Activated CD4-positive, alpha-beta memory T cell treated with anti-CD3 and anti-CD28 coated beads, Interleukin-2, amount 10 ng/mL, durations not matched to agents 7 days and 5 days (primary cell): ENCODE measurements around the gene CHMP1B. TPM values are rescaled to one million over a fixed set of nuclear protein-coding genes. Genes with fewer than 3 reads are reported as not detected.

Experiments
- CTCF ChIA-PET: fragments of 350-600 bp; sonication (Branson Sonifier 250); formaldehyde crosslinking; loops from one replicate; lab custom pipeline; 2021; ENCODE audit warnings: antibody characterized with exemption, inconsistent platforms; lab: Charles Lee
- POLR2A ChIA-PET: fragments of 350-600 bp; sonication (Branson Sonifier 250); formaldehyde crosslinking; loops from one replicate; lab custom pipeline; 2021; ENCODE audit warnings: antibody characterized with exemption; lab: Charles Lee
- DNase-seq: peaks from one replicate; pipeline ENCODE4 v3.0.0-alpha.2; 2020
- H3K27ac Mint-ChIP-seq: one replicate; pipeline ENCODE4 v1.8.0; 2021; ENCODE audit warnings: mild to moderate bottlenecking, mixed read lengths
- H3K27me3 Mint-ChIP-seq: one replicate; pipeline ENCODE4 v1.8.0; 2021; ENCODE audit warnings: mixed read lengths
- H3K36me3 Mint-ChIP-seq: one replicate; pipeline ENCODE4 v1.8.0; 2021; ENCODE audit warnings: low read depth, mixed read lengths
- H3K4me1 Mint-ChIP-seq: one replicate; pipeline ENCODE4 v1.8.0; 2021; ENCODE audit warnings: mixed read lengths
- H3K4me3 Mint-ChIP-seq: one replicate; pipeline ENCODE4 v1.8.0; 2021; ENCODE audit warnings: mild to moderate bottlenecking, mixed read lengths
- H3K9me3 Mint-ChIP-seq: one replicate; pipeline ENCODE4 v1.8.0; 2021; ENCODE audit warnings: mixed read lengths
- total RNA-seq, 2 experiments: library from RNA; stranded (reverse); gene quantifications; one replicate each; pipeline ENCODE4 v1.2.3, GENCODE V29; 2021

The CHMP1B gene
- total RNA-seq, 2 experiments from 2014 or later = 26.8 to 28.0 TPM

DNA sequence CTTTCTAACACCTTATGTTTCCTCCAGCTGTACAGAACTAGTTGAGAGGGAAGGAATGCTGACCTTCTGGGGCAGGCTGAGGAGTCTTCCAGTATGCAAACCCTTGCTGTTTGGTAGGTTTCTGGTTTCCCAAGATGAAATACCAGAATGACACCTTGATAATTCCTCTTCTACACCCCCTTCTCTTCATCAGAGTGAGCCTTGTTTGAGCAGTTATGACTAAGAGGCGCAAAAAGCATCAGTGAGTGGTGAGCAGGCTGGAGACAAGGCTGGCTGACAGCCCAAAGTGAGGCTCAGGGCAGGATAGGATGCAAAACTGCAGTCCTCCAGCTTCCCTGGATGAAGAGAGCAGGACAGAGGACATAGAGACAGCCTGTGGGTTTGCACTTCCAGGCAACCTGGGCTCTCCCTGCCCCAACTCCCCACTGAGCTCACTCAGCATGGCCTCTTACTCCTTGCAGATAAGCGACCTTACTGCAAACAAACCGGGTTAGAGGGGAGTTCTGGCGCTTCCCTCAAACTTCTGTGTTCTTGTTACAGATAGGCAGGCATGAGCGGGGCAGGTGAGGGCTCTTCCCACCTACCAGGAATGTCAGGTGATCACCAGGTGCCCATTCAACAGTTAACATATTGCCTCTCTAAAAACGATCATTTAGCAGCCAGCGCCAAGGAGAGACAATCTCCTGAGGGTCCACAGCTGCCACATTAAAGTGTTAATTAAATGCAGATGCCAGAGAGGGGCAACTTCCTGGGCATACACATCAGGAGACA, 51.5 kb downstream of the CHMP1B start:
- Mint-ChIP-seq H3K4me1 (peaks cover 20% of the 10 kb centered on the region), H3K9me3 (no peaks in the 10 kb centered on the region), H3K27ac (no peak overlapping the region), H3K4me3 (no peak overlapping the region), H3K27me3 (no peaks in the 10 kb centered on the region), H3K36me3 (peaks cover 35% of the 10 kb centered on the region)
- DNase-seq = no peak
- CTCF ChIA-PET = no interaction called here
- POLR2A ChIA-PET = no interaction called here

Other genes with a start within 250 kb of the CHMP1B start
- gene SLC35G4, start 241.8 kb upstream of the CHMP1B start, total RNA-seq = not detected
- under 1 TPM; 0.25 to 0.33 TPM for gene GNAL, start 162.1 kb upstream of the CHMP1B start, total RNA-seq
- 10 to 100 TPM; 51.0 to 54.4 TPM for gene MPPE1, start 56.9 kb downstream of the CHMP1B start, total RNA-seq
- gene IMPA2, start 130.1 kb downstream of the CHMP1B start, total RNA-seq = 10 to 100 TPM; 12.6 to 15.4 TPM
- gene ANKRD62, start 242.4 kb downstream of the CHMP1B start, total RNA-seq = not detected